SU-DHL-6 (cell line): ENCODE results near the gene RBM17.

Experiments
- CTCF ChIP-seq: fragments of 200-600 bp; sonication (generic); IDR thresholded peaks from one replicate; pipeline ENCODE4 v1.5.1; 2017; ENCODE audit warnings: antibody characterized with exemption, mild to moderate bottlenecking, low read length, moderate library complexity; ENCODE audit not compliant: insufficient read depth, poor library complexity, severe bottlenecking
- EZH2phosphoT487 ChIP-seq: fragments of 200-600 bp; sonication (generic), shearing (Covaris generic); conservative IDR thresholded peaks from 2 replicates; pipeline ENCODE4 v1.6.1; 2018; ENCODE audit warnings: mild to moderate bottlenecking, antibody characterized with exemption, low read length, moderate library complexity, mixed read lengths

DNA sequence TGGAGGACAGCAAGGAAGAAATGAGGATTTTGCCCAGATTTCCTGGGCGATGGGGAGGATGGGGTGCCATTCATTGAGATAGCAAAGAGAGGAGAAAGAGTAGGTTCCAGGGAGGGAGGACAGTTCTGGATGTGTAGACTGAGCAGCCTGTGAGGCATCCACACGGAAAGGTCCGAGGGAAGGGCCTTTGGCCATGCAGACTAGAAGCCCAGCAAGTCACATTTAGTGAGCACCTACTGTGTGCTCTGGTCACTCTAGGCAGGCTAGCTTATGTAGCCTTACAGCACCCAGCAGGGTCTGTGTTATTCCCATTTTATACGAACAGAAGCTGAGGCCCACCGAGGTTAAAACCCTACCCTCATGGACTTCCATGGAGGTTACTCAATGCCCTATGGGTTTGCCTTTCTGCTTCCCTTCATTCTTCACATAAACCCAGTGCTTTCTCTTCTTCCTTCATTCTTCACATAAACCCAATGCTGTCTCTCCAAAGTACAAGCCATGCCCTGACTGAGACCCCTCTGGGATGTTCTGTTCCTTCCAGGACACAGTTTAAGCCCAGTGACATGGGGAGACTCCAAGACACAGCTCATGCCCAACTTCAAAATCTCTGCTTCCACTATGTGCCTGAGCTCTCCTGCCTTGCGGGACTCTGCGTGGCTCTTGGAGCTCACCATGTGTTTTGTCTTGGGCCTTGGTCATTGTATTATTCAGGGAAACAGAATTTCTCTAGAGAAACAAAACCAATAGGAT lies 40.4 kb upstream of the RBM17 start:
- TF ChIP-seq CTCF (no peak), EZH2phosphoT487 (no peak)
